Endothelial cell of umbilical vein (primary cell): ENCODE measurements around the gene FBXO9. TPM values are rescaled to one million over a fixed set of nuclear protein-coding genes. Genes with fewer than 3 reads are reported as not detected.

Experiments used
- BruUV-seq: library from RNA; stranded (reverse); fragments of 400-500 nt; replicated peaks from 2 replicates; lab custom pipeline; 2021; lab: Mats Ljungman, UMichigan
- CTCF ChIA-PET: fragments of 300-600, 350-600 bp; sonication (Branson Sonifier 250); formaldehyde crosslinking; loops from one replicate; lab custom pipeline; 2021; ENCODE audit warnings: antibody characterized with exemption, inconsistent platforms; lab: Charles Lee
- POLR2A ChIA-PET: fragments of 300-600, 350-600 bp; sonication (Branson Sonifier 250); formaldehyde crosslinking; loops from one replicate; lab custom pipeline; 2021; ENCODE audit warnings: antibody characterized with exemption, inconsistent platforms; lab: Charles Lee
- DNase-seq: peaks from one replicate; pipeline ENCODE4 v3.0.0-alpha.2; 2011; ENCODE audit warnings: low read depth, low spot score
- FAIRE-seq: peaks from 2 replicates; lab custom pipeline; 2011; peaks lifted over from hg19 to GRCh38; lab: Jason Lieb, UNC
- H2AFZ ChIP-seq: 2 replicates; pipeline ENCODE4 v1.6.0; 2012; ENCODE audit warnings: low read depth, low read length, control low read depth, inconsistent platforms
- H3K27ac ChIP-seq: 2 replicates; pipeline ENCODE4 v1.5.1; 2011; ENCODE audit warnings: low read depth, mild to moderate bottlenecking, control low read depth, low read length, moderate library complexity; ENCODE audit not compliant: insufficient read depth
- H3K27me3 ChIP-seq, 2 experiments: 2 replicates each; pipeline versions ENCODE4 v1.6.0 to v1.6.1; 2011; ENCODE audit warnings: low read length in 2 of 2, mixed read lengths in 1 of 2; ENCODE audit not compliant: control insufficient read depth in 2 of 2, insufficient read depth in 2 of 2
- H3K36me3 ChIP-seq, 2 experiments: 2 replicates in 1 of 2; 3 replicates in 1 of 2; pipeline ENCODE4 v1.5.1; 2011; ENCODE audit warnings: low read length in 2 of 2, mild to moderate bottlenecking in 1 of 2, moderate library complexity in 1 of 2; ENCODE audit not compliant: control insufficient read depth in 2 of 2, insufficient read depth in 2 of 2; ENCODE audit errors: extremely low read depth in 1 of 2
- H3K4me1 ChIP-seq: 3 replicates; pipeline ENCODE4 v1.5.1; 2011; ENCODE audit warnings: mild to moderate bottlenecking, low read length; ENCODE audit not compliant: control insufficient read depth, insufficient read depth; ENCODE audit errors: extremely low read depth
- H3K4me2 ChIP-seq: 2 replicates; pipeline ENCODE4 v1.6.1; 2011; ENCODE audit warnings: low read length, control low read depth, mixed read lengths; ENCODE audit not compliant: insufficient read depth
- H3K4me3 ChIP-seq, 3 experiments: fragments of 200-600 bp in 1 of 3; sonication (generic), shearing (Covaris generic) in 1 of 3; replicated peaks in 1 of 3; 2 replicates each; pipeline ENCODE4 v1.5.1; 2011 to 2016; ENCODE audit warnings: control low read depth in 3 of 3, low read length in 3 of 3, mild to moderate bottlenecking in 2 of 3, inconsistent platforms in 1 of 3, low read depth in 1 of 3, moderate library complexity in 1 of 3; ENCODE audit not compliant: insufficient read depth in 1 of 3
- H3K79me2 ChIP-seq: 2 replicates; pipeline ENCODE4 v1.6.0; 2012; ENCODE audit warnings: low read length, inconsistent platforms; ENCODE audit not compliant: control insufficient read depth, insufficient read depth
- H3K9ac ChIP-seq: replicated peaks from 2 replicates; pipeline ENCODE3; 2011; ENCODE audit warnings: low read length, control low read depth; ENCODE audit not compliant: insufficient read depth; ENCODE audit errors: extremely low read depth
- H3K9me1 ChIP-seq: replicated peaks from 3 replicates; pipeline ENCODE4 v1.6.0; 2011; ENCODE audit warnings: mild to moderate bottlenecking, low read length; ENCODE audit not compliant: control insufficient read depth, insufficient read depth; ENCODE audit errors: extremely low read depth
- H3K9me3 ChIP-seq: replicated peaks from 2 replicates; pipeline ENCODE4 v1.5.1; 2012; ENCODE audit warnings: low read length, inconsistent platforms; ENCODE audit not compliant: control insufficient read depth, insufficient read depth
- H4K20me1 ChIP-seq: replicated peaks from 2 replicates; pipeline ENCODE3; 2011; ENCODE audit warnings: mild to moderate bottlenecking, low read length; ENCODE audit not compliant: control insufficient read depth, insufficient read depth; ENCODE audit errors: extremely low read depth
- EZH2 ChIP-seq: IDR thresholded peaks from 2 replicates; pipeline ENCODE4 v1.6.1; 2012; ENCODE audit warnings: borderline replicate concordance, low read depth, mild to moderate bottlenecking, moderate library complexity, low read length, inconsistent platforms; ENCODE audit not compliant: severe bottlenecking
- FOS ChIP-seq: IDR thresholded peaks from 2 replicates; pipeline ENCODE4 v1.6.1; 2011; ENCODE audit warnings: mild to moderate bottlenecking, low read length, moderate library complexity, borderline replicate concordance; ENCODE audit not compliant: insufficient read depth
- JUN ChIP-seq: IDR thresholded peaks from 2 replicates; pipeline ENCODE4 v1.6.1; 2011; ENCODE audit warnings: borderline replicate concordance, low read depth; ENCODE audit not compliant: insufficient read length, insufficient read depth
- MYC ChIP-seq: IDR thresholded peaks from one replicate; pipeline ENCODE4 v1.6.1; 2011; ENCODE audit warnings: mild to moderate bottlenecking, low read depth, low read length
- POLR2A ChIP-seq: IDR thresholded peaks from 2 replicates; pipeline ENCODE4 v1.6.1; 2012; ENCODE audit warnings: low read depth, mild to moderate bottlenecking, control low read depth, low read length
- dilution Hi-C: fragments of 300-500 bp; cut with MboI; formaldehyde crosslinking; loops from one replicate; pipeline ENCODE4 v1.15.0; 2019; ENCODE audit warnings: low sequenced_read_pairs; ENCODE audit not compliant: extremely low pct_ligation_motif_present
- intact Hi-C: fragments of 100-400 bp; cut with micrococcal nuclease; formaldehyde crosslinking; loops from one replicate; pipeline ENCODE4 v1.10.0; 2022
- polyA plus RNA-seq, 4 experiments: library from polyadenylated mRNA; depleted of rRNA in 3 of 4; stranded (reverse) in 3 of 4; unstranded in 1 of 4; fragments of >200 nt; gene quantifications; 2 replicates each; pipeline versions ENCODE4 v1.2.1 to v1.2.3, GENCODE V29; 2011 to 2012; ENCODE audit warnings: missing spikeins in 1 of 4
- total RNA-seq: library from RNA; stranded (reverse); gene quantifications from 2 replicates; pipeline ENCODE4 v1.2.3, GENCODE V29; 2021
- TF ChIP-seq, protein P1 (sequence below): IDR thresholded peaks from 2 replicates; pipeline ENCODE4 v1.6.1; 2011; ENCODE audit not compliant: insufficient read depth, insufficient read length
- TF ChIP-seq, protein P2 (sequence below), 2 donors: IDR thresholded peaks; 1 replicate in 1 of 2; 2 replicates in 1 of 2; pipeline ENCODE4 v1.5.1; 2011; ENCODE audit warnings: low read length in 2 of 2, mild to moderate bottlenecking in 2 of 2, moderate library complexity in 2 of 2, control low read depth in 1 of 2, inconsistent platforms in 1 of 2, low read depth in 1 of 2; ENCODE audit not compliant: insufficient read depth in 1 of 2; ENCODE audit errors: extremely low read depth in 1 of 2

FBXO9 gene
- total and polyA plus RNA-seq, 2 donors (not counting 3 experiments of a cell fraction or from before 2014, with no cell fraction given) = 48.1 to 58.9 TPM

DNA sequence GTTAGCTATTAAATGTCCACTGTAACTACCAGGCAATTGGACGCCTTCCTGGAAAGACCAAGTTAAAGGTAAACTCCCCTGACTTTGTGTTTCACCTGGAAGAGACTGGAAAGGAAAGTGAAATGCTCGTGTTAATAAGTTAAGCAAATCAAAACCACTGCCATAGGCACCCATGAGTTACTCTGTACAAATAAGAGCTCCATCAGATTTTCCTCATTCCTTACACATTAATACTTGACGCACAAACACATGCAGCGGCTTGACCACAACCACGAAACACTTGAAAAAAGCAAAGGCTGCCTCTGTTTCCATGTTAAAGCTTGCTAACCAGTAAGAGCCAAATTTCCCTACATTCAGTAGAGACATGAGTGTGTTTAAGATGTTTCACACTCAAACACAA lies 63.6 kb downstream of the FBXO9 start:
- Histone ChIP-seq H3K27ac (no peak overlapping the region), H3K4me3 (no peak overlapping the region), H3K27me3 (peaks cover 0 to 2% of the 10 kb centered on the region in 2 experiments), H3K4me2 (no peak overlapping the region), H3K9me3 (no peaks in the 10 kb centered on the region), H3K9me1 (no peaks in the 10 kb centered on the region), H3K4me1 (no peaks in the 10 kb centered on the region), H2AFZ (no peak overlapping the region), H3K9ac (no peak overlapping the region), H3K79me2 (no peaks in the 10 kb centered on the region), H3K36me3 (no peaks in the 10 kb centered on the region), H4K20me1 (no peaks in the 10 kb centered on the region)
- FAIRE-seq (no peak), DNase-seq (no peak)
- dilution Hi-C loops (no loop called here), intact Hi-C loops (no loop called here)
- BruUV-seq = no TSS peak
- ChIA-PET CTCF (interaction anchor here (0.7 kb wide), 1 partner anchor 15 kb away, joined by 3 read pairs; no protein-coding TSS in a partner anchor), POLR2A (no interaction called here)
- TF ChIP-seq JUN (no peak), FOS (no peak), EZH2 (no peak), MYC (no peak), POLR2A (no peak)
- TF ChIP-seq, protein P1, sequence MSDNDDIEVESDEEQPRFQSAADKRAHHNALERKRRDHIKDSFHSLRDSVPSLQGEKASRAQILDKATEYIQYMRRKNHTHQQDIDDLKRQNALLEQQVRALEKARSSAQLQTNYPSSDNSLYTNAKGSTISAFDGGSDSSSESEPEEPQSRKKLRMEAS = no peak
- TF ChIP-seq, protein P2, sequence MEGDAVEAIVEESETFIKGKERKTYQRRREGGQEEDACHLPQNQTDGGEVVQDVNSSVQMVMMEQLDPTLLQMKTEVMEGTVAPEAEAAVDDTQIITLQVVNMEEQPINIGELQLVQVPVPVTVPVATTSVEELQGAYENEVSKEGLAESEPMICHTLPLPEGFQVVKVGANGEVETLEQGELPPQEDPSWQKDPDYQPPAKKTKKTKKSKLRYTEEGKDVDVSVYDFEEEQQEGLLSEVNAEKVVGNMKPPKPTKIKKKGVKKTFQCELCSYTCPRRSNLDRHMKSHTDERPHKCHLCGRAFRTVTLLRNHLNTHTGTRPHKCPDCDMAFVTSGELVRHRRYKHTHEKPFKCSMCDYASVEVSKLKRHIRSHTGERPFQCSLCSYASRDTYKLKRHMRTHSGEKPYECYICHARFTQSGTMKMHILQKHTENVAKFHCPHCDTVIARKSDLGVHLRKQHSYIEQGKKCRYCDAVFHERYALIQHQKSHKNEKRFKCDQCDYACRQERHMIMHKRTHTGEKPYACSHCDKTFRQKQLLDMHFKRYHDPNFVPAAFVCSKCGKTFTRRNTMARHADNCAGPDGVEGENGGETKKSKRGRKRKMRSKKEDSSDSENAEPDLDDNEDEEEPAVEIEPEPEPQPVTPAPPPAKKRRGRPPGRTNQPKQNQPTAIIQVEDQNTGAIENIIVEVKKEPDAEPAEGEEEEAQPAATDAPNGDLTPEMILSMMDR (IDR thresholded peaks at IDR 0.05; ENCODE audit: extremely low read depth in 1 of 2, insufficient read depth in 1 of 2, low read depth in 1 of 2, low read length in 2 of 2) = no peak
